ENCODE measurements around the gene PIK3R3.
"Not testable (repeated sequence)": the region's sequence is repeated elsewhere in the genome, so short reads cannot be mapped to it uniquely, and the experiment has no call there.

Gene PIK3R3

GRCh38 chr1:46102769-46103476 is 29.5 kb downstream of the PIK3R3 start:
- DNase-seq (ENCODE audit: low read depth), result no peak

- no peak for DNase-seq (ENCODE audit: low read depth)
These were observed 33.2 kb downstream of the PIK3R3 start for GRCh38 chr1:46099215-46099614.

- no peak for DNase-seq (ENCODE audit: low read depth)
These were observed 34.3 kb downstream of the PIK3R3 start for GRCh38 chr1:46098027-46098712.

GRCh38 chr1:46097149-46097472 is 35.3 kb downstream of the PIK3R3 start:
- DNase-seq (ENCODE audit: low read depth), result no peak

- DNase-seq (ENCODE audit: low read depth), result no peak
These were observed 35.9 kb downstream of the PIK3R3 start for GRCh38 chr1:46096269-46097148.

DNA sequence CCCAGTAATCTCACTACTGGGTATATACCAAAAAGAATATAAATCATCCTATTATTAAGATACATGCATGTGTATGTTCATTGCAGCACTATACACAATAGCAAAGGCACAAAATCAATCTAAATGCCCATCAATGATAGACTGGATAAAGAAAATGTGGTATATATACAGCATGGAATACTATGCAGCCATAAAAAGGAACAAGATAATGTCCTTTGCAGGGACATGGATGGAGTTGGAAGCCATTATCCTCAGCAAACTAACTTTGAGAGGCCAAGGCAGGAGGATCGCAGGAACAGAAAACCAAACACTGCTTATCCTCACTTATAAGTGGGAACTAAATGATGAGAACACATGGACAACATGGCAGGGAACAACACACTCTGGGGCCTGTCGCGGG is 37.3 kb downstream of the PIK3R3 start:
- DNase-seq (ENCODE audit: low read depth), result not testable (repeated sequence)

- DNase-seq (ENCODE audit: low read depth), result peak; percentile 21
These were observed 37.9 kb downstream of the PIK3R3 start for GRCh38 chr1:46094471-46095005.

DNA sequence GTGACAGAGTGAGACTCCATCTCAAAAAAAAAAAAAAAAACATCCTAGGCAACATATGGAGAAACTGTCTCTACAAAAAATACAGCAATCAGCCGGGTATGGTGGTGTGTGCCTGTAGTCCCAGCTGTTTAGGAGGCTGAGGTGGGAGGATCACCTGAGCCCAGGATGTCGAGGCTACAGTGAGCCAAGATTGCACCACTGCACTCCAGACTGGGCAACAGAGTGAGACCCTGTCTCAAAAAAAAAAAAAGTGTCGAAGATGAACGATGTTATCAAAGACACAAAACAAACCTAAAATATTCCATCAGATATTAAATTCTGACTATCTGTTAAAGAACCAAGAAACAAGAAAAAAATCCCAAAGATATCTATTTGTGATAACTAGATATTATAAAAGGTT is 38.6 kb downstream of the PIK3R3 start:
- DNase-seq (ENCODE audit: low read depth), result not testable (repeated sequence)

- DNase-seq (ENCODE audit: low read depth), result no peak
These were observed 44.5 kb downstream of the PIK3R3 start for GRCh38 chr1:46087891-46088290.

- no peak for DNase-seq (ENCODE audit: low read depth)
These were observed 45.9 kb downstream of the PIK3R3 start for GRCh38 chr1:46086576-46086975.

- no peak for DNase-seq (ENCODE audit: low read depth)
These were observed 47.6 kb downstream of the PIK3R3 start for GRCh38 chr1:46084553-46085451.

GRCh38 chr1:46083579-46083978 is 48.9 kb downstream of the PIK3R3 start:
- no peak for DNase-seq (ENCODE audit: low read depth)

DNA sequence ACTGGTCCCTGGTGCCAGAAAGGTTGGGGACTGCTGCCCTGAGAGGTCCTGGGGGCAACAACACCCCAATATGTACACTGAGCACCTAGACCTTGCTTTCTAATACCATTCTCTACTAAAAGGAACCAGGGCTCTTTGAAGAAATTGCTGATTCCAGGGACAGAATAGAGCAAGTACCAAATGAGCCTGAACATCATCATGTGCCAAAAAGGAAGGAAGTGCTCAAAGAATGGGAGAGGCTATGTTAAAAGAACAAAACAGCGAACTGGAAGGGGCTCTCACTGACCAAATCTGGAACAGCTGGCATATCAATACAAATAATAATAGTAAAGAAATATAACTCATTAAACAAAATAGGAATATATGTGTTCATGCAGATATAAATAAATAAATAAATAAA is 50.8 kb downstream of the PIK3R3 start:
- no peak for DNase-seq (ENCODE audit: low read depth)

DNA sequence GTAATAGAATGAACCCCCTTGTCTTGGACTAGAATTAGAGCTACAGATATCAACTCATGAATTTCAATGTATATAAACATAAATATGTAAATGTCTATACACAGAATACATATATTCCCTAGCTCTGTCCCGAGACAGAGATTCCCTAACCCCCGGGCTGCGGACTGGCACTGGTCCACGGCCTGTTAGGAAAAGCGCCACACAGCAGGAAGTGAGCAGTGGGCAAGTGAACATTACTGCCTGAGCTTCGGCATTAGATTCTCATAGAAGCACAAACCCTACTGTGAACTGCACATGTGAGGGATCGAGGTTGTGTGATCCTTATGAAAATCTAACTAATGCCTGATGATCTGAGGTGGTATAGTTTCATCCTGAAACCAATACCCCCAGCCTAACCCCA is 51.2 kb downstream of the PIK3R3 start:
- DNase-seq (ENCODE audit: low read depth), result no peak

DNA sequence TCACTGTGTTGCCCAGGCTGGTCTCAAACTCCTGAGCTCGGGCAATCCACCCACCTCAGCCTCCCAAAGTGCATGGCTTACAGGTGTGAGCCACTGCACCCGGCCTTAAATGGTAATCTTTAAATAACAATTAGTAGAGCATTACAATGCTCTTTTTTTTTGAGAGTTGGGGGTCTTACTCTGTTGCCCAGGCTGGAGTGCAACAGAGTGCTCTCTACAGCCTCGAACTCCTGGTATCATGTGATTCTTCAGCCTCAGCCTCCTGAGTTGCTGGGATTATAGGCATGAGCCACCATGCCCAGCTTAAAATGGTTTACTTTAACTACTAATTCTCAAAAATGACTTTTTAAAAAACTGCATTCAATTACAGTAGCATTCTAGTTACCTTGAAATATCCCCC is 52.2 kb downstream of the PIK3R3 start:
- no peak for DNase-seq (ENCODE audit: low read depth)

DNA sequence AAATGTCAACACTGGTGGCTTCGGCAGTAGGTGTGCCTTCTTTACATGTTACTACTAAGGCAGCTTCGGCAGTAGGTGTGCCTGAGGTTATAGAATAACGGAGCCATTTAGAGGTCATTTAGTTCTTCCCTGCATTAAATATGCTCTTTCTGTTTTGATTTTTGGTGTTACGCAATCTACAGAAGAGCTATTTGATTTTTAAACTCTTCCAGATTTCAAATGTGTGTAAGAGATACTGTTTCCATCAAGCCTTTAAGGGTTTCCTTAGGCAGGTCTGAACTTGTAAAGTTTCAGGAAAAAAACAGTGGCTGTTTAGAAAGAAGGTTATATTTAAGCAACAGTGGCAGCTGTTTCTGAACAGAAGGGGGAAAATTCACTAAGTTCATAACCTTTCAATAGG is 54.8 kb downstream of the PIK3R3 start:
- DNase-seq (ENCODE audit: low read depth), result no peak

- DNase-seq (ENCODE audit: low read depth), result no peak
These were observed 56.1 kb downstream of the PIK3R3 start for GRCh38 chr1:46076343-46076742.

DNA sequence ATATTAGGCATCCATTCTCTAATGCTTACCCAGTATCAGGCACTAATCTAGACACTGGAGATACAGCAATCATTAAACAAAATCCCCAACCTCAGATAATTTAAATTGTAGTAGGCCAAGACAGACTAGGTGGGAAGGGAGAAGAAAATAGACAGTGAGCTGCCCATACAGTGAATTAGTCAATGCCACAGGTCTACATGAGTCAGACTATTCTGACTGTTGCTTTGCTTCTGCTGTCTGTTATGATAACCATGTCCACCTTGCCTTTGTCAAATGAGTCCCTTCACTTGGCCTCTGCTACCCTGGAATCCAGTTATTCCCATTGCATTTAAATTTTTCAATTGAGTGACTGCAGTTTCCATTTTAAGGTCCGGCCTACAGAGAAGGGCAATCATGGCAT is 59.5 kb downstream of the PIK3R3 start:
- DNase-seq (ENCODE audit: low read depth), result no peak

GRCh38 chr1:46070164-46070814 is 62.1 kb downstream of the PIK3R3 start:
- DNase-seq (ENCODE audit: low read depth), result no peak

DNA sequence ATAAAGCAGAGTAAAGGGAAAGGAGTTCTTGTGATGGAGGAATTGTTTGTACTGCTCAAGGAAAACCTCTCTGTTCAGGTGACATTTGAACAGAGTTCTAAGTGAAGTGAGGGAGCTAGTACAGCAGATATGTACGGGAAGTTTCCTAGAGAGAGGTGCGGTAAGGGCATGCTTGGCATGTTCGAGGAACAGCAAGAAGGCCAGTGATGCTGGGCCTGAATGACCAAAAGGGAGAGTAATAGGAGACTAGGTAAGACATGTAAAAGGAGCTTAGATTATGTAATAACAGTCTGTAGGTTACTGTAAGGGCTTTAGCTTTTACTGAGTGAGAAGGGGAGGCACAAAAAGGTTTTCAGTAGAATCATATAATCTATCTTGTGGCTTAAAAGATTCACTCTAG is 63.9 kb downstream of the PIK3R3 start:
- no peak for DNase-seq (ENCODE audit: low read depth)

- no peak for DNase-seq (ENCODE audit: low read depth)
These were observed 64.8 kb downstream of the PIK3R3 start for GRCh38 chr1:46067652-46068051.
